HG03575 (cell line): ENCODE data around the gene DUSP21.
"Not testable (repeated sequence)": the region's sequence is repeated elsewhere in the genome, so short reads cannot be mapped to it uniquely, and the experiment has no call there.

ENCODE experiments used
- ATAC-seq: cut with Tn5 transposase; IDR thresholded peaks from one replicate; pipeline ENCODE4 v1.9.1; 2021; ENCODE audit not compliant: unreplicated experiment, insufficient number of reproducible peaks, low FRiP score; ENCODE audit errors: extremely low read depth

The DUSP21 gene

DNA sequence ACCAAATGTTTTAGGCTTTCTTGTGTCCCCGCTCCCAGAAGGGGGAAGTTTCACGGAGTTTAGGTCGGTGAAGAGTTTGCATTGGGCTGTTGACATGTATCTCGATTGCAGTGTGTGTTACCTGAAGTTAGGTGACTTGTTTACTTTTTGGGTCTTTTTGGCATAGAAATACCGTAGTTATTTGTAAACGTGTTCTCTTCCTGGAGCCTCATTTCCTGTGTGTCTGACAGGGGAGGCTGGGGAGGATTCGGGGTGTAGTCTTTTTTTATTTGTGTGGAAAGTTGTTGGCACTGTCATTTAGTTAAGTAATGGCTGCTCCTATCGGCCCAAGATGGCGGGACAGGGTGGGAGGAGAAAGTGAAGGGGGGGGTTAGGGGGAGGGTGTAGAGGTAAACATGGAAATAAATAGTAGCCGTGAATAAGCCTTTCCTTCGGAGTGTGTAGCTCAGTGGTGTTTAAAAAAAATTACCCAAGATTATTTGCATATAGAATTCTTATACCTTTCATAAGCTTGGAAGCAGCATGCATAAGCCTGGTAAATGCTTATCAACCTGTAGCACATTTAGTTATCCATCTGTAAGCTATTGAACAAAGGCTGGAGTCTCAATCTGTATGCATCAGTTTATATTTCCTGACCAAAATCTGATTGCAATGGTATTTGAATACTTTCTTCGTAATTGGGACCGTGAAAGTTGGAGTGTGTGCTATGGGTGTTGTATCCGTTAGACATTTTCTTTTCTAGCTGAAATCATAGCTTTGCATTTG lies 30.8 kb downstream of the DUSP21 start:
- no peak for ATAC-seq

DNA sequence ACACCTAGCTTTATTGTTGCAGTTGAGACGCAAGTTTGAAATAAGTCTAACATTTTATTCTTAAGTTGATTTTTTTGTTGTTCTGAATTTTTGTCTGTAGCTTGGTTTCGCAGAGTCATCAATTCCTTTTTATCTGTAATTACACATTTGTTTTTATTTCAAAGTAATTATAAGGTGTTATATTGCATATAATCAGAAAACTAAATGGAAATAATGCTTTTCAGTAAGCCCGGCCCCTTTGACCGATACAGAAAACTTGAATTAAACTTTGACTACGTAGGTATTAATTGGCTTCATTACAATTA lies 31.3 kb downstream of the DUSP21 start:
- no peak for ATAC-seq

DNA sequence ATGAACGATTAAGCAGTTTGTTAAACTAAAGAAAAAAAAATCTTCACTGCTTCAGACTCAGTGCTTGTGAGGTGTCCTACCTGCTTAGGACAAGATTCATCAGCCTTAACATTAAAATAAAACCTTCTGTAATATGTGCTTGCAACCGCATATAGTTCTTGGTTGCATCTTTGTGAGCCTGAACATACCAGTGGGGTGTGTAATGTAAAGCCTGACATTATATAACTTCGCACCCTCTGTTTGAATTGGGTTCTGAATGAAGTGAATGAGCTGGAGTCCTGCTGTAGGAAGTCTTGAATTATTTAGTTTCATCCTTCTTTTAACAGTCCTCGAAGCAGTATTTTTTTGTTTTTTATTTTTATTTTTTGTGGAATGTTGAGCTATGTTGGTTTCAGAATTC lies 32.3 kb downstream of the DUSP21 start:
- ATAC-seq, result no peak

DNA sequence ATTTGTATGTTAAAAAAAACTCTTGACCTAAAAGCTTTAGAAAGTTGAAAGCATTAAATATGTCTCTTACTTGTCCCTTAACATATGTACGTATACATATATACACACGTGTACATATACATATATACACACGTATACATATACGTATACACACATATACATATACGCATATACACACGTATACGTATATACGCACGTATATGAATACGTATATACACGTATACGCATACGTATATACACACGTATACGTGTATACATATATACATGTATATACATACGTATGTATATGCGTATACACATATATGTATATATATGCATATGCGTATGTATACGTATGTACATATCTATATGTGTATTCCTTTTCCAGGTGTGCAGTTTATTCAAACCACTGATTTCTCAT lies 32.9 kb downstream of the DUSP21 start:
- ATAC-seq, result no peak

DNA sequence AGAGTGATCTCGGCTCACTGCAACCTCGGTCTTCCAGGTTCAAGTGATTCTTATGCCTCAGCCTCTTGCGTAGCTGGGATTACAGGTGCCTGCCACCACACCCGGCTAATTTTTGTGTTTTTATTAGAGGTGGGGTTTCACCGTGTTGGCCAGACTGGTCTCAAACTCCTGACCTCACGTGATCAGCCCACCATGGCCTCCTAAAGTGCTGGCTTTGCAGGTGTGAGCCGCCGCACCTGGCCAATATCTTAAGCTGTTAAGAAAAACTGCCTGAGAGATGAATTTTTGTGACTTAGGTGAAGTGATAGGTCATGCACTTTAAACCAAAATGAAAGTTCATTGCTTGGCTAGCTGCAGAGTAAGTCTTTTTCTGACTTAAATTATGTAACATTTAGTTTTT lies 35.0 kb downstream of the DUSP21 start:
- ATAC-seq, result no peak

DNA sequence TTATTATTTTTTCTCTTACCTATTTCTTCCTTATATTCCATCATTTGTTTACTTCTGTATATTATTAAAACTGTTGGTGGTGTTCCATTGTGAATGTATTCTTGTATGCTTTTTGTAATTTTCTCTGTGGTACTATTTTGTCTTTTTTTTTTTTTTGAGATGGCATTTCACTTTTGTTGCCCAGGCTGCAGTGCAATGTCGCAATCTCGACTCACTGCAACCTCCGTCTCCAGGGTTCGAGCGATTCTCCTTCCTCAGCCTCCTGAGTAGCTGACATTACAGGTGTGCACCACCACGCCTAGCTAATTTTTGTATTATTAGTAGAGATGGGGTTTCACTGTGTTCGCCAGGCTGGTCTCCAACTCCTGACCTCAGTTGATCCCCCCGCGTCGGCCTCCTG lies 37.7 kb downstream of the DUSP21 start:
- ATAC-seq, result no peak

DNA sequence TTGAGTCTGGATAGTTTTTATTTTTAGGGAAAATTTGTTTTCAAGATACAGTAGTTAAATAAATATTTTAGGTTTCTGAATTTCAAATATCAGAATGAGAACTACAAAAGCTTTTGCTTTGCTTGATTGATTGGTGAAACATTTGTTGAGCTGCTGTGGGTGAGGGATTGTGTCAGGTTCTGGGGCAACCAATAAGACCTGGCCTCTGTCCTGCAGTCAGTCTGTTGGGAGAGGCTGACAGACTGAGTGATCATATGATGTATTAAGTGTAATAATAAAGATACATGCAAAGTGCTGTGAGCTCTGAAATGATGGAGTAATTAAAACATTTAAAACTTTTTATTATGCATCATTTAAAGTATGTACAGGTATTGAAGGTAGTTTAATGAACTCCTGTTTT lies 38.8 kb downstream of the DUSP21 start:
- ATAC-seq, result no peak

DNA sequence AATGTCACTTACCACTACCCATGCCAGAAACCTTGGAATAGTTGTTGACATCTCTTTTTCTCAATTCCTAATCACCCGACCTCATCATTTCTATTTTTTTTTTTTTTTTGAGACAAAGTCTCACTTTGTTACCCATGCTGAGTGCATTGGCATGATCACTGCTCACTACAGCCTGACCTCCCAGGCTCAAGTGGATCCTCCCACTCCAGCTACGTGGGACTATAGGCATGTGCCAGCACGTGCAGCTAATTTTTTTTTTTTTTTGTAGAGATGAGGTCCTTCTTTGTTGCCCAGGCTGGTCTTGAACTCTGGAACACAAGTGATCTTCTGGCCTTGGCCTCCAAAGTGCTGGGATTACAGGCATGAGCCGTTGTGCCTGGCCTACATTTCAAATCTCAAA lies 41.1 kb downstream of the DUSP21 start:
- ATAC-seq, result no peak

DNA sequence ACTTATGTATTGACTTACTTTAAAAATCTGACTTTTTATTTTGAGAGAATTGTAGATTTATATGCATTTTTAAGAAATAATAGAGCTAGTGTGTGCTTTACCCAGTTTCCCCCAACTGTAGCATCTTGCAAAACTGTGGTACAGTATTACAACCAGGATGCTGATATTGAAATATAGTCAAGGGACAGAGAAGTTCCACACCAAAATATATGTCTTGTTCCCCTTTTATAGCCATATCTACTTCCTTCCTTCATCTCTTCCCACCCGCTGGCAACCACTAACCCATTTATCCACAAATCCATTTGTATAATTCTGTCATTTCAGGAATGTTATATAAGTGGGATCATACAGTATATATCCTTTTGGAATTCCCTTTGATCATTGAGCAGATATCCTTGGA lies 46.0 kb downstream of the DUSP21 start:
- no peak for ATAC-seq

DNA sequence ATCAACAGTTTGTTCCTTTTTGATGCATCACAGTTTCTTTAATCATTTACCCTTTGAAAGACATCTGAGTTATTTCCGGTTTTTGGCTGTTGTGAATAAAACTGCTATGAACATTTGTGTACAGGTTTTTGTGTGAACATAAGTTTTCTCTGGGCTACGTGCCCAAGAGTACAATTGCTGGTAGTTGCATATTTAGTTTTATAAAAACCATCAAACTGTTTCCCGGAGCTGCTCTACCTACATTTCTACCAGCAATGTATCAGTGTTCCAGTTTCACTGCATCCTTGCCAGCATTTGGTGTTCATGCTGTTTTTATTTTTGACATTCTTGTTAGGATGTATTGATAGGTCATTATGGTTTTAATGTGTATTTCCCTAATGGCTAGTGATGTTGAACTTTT lies 46.4 kb downstream of the DUSP21 start:
- ATAC-seq, result no peak

DNA sequence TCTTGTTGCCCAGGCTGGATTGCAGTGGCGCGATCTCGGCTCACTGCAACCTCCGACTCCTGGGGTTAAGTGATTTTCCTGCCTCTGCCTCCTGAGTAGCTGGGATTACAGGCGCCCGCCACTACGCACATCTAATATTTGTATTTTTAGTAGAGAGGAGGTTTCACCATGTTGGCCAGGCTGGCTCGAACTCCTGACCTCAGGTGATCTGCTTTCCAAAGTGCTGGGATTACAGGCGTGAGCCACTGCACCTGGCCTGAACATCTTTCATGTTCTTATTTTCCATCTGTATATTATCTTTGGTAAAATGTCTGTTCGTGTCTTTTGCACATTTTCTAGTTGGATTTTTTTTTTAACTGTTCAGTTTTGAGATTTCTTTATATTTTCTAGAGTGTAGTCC lies 46.9 kb downstream of the DUSP21 start:
- not testable (repeated sequence) for ATAC-seq

DNA sequence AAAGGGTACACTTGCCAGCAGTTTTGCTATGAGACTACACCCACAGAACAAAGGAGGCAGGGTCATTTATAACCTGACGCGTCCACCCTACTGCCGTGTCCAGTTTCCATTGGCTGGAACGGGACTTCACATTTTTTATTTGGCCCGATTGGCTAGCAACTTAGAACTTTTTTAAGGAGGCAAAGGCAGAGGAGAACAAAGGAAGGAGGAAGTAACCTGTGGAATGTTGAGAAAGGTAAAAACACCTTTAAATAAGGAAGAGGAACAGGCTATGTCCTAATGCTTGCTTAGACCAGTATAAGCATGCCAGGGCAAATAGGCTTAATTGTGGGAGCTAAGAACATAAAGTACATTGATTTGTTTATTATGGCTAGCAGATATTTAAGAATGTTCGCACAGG lies 47.8 kb downstream of the DUSP21 start:
- no peak for ATAC-seq
